ENCODE results near the gene ABLIM3.

The ABLIM3 gene

GRCh38 chr5:149108651-149109280 lies 32.5 kb upstream of the ABLIM3 start:
- TF ChIP-seq FOXP2 (optimal IDR thresholded peaks at IDR 0.05; ENCODE audit: borderline replicate concordance, extremely low read depth, extremely low read length, insufficient read depth) (no peak), TAF1 (IDR thresholded peaks at IDR 0.05; ENCODE audit: borderline replicate concordance, insufficient read depth, low read length) (no peak), REST (IDR thresholded peaks at IDR 0.05; ENCODE audit: insufficient read depth in 1 of 2, low read depth in 2 of 2, low read length in 2 of 2) (no peak), POLR2AphosphoS5 (IDR thresholded peaks at IDR 0.05; ENCODE audit: low read depth, low read length) (no peak), SIN3A (IDR thresholded peaks at IDR 0.05; ENCODE audit: borderline replicate concordance, insufficient read depth, low read length) (no peak)

GRCh38 chr5:149110406-149110805 lies 30.9 kb upstream of the ABLIM3 start:
- TF ChIP-seq REST (IDR thresholded peaks at IDR 0.05; ENCODE audit: insufficient read depth in 1 of 2, low read depth in 2 of 2, low read length in 2 of 2): no peak
- TF ChIP-seq POLR2AphosphoS5 (IDR thresholded peaks at IDR 0.05; ENCODE audit: low read depth, low read length): no peak

- no peak for TF ChIP-seq FOXP2 (optimal IDR thresholded peaks at IDR 0.05; ENCODE audit: borderline replicate concordance, extremely low read depth, extremely low read length, insufficient read depth)
- TF ChIP-seq REST (IDR thresholded peaks at IDR 0.05; ENCODE audit: insufficient read depth in 1 of 2, low read depth in 2 of 2, low read length in 2 of 2): no peak
- TF ChIP-seq POLR2AphosphoS5 (IDR thresholded peaks at IDR 0.05; ENCODE audit: low read depth, low read length): no peak
- TF ChIP-seq TAF1 (IDR thresholded peaks at IDR 0.05; ENCODE audit: borderline replicate concordance, insufficient read depth, low read length): no peak
- no peak for TF ChIP-seq SIN3A (IDR thresholded peaks at IDR 0.05; ENCODE audit: borderline replicate concordance, insufficient read depth, low read length)
Observed at GRCh38 chr5:149113669-149114068, 27.6 kb upstream of the ABLIM3 start.

- TF ChIP-seq TAF1 (IDR thresholded peaks at IDR 0.05; ENCODE audit: borderline replicate concordance, insufficient read depth, low read length): no peak
- TF ChIP-seq POLR2AphosphoS5 (IDR thresholded peaks at IDR 0.05; ENCODE audit: low read depth, low read length): no peak
- TF ChIP-seq SIN3A (IDR thresholded peaks at IDR 0.05; ENCODE audit: borderline replicate concordance, insufficient read depth, low read length): no peak
- TF ChIP-seq REST (IDR thresholded peaks at IDR 0.05; ENCODE audit: insufficient read depth in 1 of 2, low read depth in 2 of 2, low read length in 2 of 2): no peak
- TF ChIP-seq FOXP2 (optimal IDR thresholded peaks at IDR 0.05; ENCODE audit: borderline replicate concordance, extremely low read depth, extremely low read length, insufficient read depth): no peak
Observed at GRCh38 chr5:149114403-149115312, 26.6 kb upstream of the ABLIM3 start.
